CD4-positive, alpha-beta T cell treated with Interleukin-15 for 1 hour (primary cell): ENCODE measurements around the gene CORO7.

Source experiments
- DNase-seq: peaks from one replicate; pipeline ENCODE4 v3.0.0-alpha.2; 2020

The CORO7 gene

GRCh38 chr16:4370570-4371356 is 45.6 kb downstream of the CORO7 start:
- no peak for DNase-seq

GRCh38 chr16:4370151-4370550 is 46.2 kb downstream of the CORO7 start:
- DNase-seq: no peak

GRCh38 chr16:4369007-4369733 is 47.2 kb downstream of the CORO7 start:
- no peak for DNase-seq

- no peak for DNase-seq
Measured at GRCh38 chr16:4367393-4367856, 49.0 kb downstream of the CORO7 start.

GRCh38 chr16:4366016-4366415 is 50.4 kb downstream of the CORO7 start:
- no peak for DNase-seq

- DNase-seq: no peak
Measured at GRCh38 chr16:4365615-4366014, 50.8 kb downstream of the CORO7 start.

- DNase-seq: peak; percentile 62
Measured at GRCh38 chr16:4365014-4365406, 51.4 kb downstream of the CORO7 start.

- no peak for DNase-seq
Measured at GRCh38 chr16:4364196-4365013, 52.0 kb downstream of the CORO7 start.

- DNase-seq: no peak
Measured at GRCh38 chr16:4362476-4363135, 53.8 kb downstream of the CORO7 start.

- no peak for DNase-seq
Measured at GRCh38 chr16:4361944-4362311, 54.5 kb downstream of the CORO7 start.

- DNase-seq: no peak
Measured at GRCh38 chr16:4361033-4361943, 55.1 kb downstream of the CORO7 start.

- no peak for DNase-seq
Measured at GRCh38 chr16:4360538-4361021, 55.8 kb downstream of the CORO7 start.

- no peak for DNase-seq
Measured at GRCh38 chr16:4359914-4360313, 56.5 kb downstream of the CORO7 start.

GRCh38 chr16:4358831-4359561 is 57.4 kb downstream of the CORO7 start:
- DNase-seq: peak; percentile 46

- DNase-seq: no peak
Measured at GRCh38 chr16:4358236-4358635, 58.2 kb downstream of the CORO7 start.

- no peak for DNase-seq
Measured at GRCh38 chr16:4356820-4357219, 59.6 kb downstream of the CORO7 start.

GRCh38 chr16:4354512-4355409 is 61.6 kb downstream of the CORO7 start:
- no peak for DNase-seq

GRCh38 chr16:4353675-4354074 is 62.7 kb downstream of the CORO7 start:
- no peak for DNase-seq

GRCh38 chr16:4352843-4353242 is 63.6 kb downstream of the CORO7 start:
- no peak for DNase-seq

- no peak for DNase-seq
Measured at GRCh38 chr16:4351880-4352279, 64.5 kb downstream of the CORO7 start.
